Stimulated activated CD8-positive, alpha-beta memory T cell treated with anti-CD3 and anti-CD28 coated beads, Interleukin-15, amount 100 ng/mL, for 4 hours (primary cell): ENCODE data around the gene GDI1.
"Not testable (repeated sequence)": the region's sequence is repeated elsewhere in the genome, so short reads cannot be mapped to it uniquely, and the experiment has no call there.

Experiments
- DNase-seq, 2 donors: peaks; one replicate each; pipeline ENCODE4 v3.0.0-alpha.2; 2020; ENCODE audit warnings: low read depth in 2 of 2

The GDI1 gene

GRCh38 chrX:154436983-154437752, at the start of gene GDI1:
TSS of gene GDI1 (plus strand) at chrX:154437154. CDS start at chrX:154437255, 101 bp downstream.
- DNase-seq = peak in 1 of 2 donors; percentile 24

GRCh38 chrX:154388094-154388493, 48.9 kb upstream of the GDI1 start:
- DNase-seq = not testable (repeated sequence)

- DNase-seq = not testable (repeated sequence)
Observed at GRCh38 chrX:154388649-154389048, 48.3 kb upstream of the GDI1 start.

- DNase-seq = not testable (repeated sequence)
Observed at GRCh38 chrX:154389812-154390747, 46.9 kb upstream of the GDI1 start.

GRCh38 chrX:154396363-154396762, 40.6 kb upstream of the GDI1 start:
- DNase-seq = not testable (repeated sequence)

GRCh38 chrX:154396973-154397887, 39.7 kb upstream of the GDI1 start:
- DNase-seq = peak in 1 of 2 donors; percentile 49

- DNase-seq = peak; percentile 79 to 85
Observed at GRCh38 chrX:154397888-154398667, 38.9 kb upstream of the GDI1 start, which contains the start of gene RPL10. TSS of gene RPL10 (plus strand) at chrX:154398377. CDS start at chrX:154398520, 143 bp downstream.

GRCh38 chrX:154398668-154399526, 38.1 kb upstream of the GDI1 start:
- peak in 1 of 2 donors; percentile 70 for DNase-seq

GRCh38 chrX:154399527-154400368, 37.2 kb upstream of the GDI1 start:
- no peak for DNase-seq

- not testable (repeated sequence) for DNase-seq
Observed at GRCh38 chrX:154400369-154400817, 36.6 kb upstream of the GDI1 start.

- DNase-seq = no peak
Observed at GRCh38 chrX:154401045-154401799, 35.7 kb upstream of the GDI1 start.

- no peak for DNase-seq
Observed at GRCh38 chrX:154401918-154402621, 34.9 kb upstream of the GDI1 start.

GRCh38 chrX:154402622-154403127, 34.3 kb upstream of the GDI1 start:
- no peak for DNase-seq

- DNase-seq = no peak
Observed at GRCh38 chrX:154403192-154403591, 33.8 kb upstream of the GDI1 start.

- DNase-seq = no peak
Observed at GRCh38 chrX:154403858-154404257, 33.1 kb upstream of the GDI1 start.

GRCh38 chrX:154404625-154405192, 32.2 kb upstream of the GDI1 start:
- DNase-seq = no peak
